NCI-H748 (cell line): ENCODE data around the gene ETV3L.
A peak's percentile ranks its signal among the peaks of the same experiment; 100 is the strongest.

ENCODE experiments used
- DNase-seq: peaks from one replicate; lab custom pipeline; 2025; ENCODE audit not compliant: unreplicated experiment; lab: John Stamatoyannopoulos, UW

ETV3L gene

DNA sequence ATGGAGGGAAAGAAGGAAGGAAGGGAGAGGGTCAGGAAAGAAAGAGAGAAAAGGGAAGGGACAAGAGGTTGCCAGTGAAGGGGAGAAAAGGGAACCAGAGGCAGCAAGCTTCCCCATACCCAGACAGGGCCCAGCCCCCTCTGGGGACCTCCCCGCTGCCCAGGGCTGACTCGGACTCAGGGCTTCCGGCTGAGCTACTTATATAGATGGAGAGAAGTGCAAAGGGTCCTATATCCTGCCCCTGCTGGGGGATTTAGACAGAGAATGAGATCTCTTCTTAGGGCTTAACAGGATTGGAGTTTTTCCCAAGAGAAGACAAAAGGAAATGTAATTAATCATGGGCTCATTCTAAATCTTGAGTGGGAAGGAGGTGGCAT is at the start of gene ETV3L:
ETV3L (minus strand) TSS at position 176 of the 377 bp plus-strand sequence. CDS start 285 bp downstream, outside the sequence.
- DNase-seq, result no peak

DNA sequence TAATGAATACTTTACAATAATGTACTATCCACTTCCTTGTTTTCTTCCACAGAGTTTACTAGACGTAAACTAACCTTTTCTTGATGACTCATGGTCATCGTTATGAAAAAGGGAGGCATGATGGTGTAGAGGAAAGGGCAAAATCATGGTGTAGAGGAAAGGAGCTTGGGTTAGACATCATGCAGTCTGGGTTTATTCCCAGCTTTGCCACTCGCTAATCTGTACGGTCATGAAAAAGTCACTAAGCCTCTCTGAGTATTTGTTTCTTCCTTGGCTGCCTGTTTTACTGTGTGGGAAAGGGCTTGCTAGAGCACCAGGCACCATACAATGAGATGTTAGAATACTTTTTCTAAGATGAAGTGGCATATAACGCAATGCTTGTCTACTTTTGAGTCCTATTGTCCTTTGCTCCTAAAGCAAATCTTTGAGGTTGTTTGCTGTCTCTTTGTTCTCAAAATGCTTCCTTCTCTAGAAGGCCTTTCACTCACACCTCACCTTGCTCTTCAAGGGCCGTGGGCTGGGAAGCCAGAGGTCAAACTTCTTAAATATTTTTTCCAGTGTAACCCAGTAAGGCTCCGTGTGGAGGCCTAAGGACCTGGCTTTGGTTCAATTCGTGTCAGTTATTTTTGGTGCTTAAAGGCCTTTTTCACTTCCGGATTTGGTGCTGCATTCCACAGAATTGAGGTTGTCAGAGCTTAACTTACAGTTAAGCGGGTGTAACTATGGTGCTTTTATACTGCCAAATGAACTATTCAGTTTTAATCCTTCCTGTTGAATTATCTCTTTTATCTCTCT is 48.5 kb upstream of the ETV3L start:
- no peak for DNase-seq

DNA sequence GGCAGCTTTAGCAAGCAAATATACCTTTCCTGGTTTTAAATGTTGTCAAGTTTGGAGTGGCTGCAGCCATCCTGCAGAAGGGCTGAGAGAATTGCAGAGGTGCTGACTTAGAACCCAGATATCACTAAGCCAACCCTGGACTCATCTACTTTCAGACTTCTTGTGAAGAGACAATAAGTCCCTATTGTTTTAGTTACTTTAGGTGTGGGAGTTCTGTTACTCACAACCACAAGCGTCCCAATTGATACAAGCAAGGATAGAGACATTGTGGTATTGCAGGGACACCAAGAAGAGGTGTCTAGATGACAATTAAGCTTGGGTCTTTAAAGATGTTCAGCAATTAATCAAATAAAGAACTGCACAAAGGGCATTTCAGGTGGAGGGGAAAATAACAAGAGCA is 47.4 kb upstream of the ETV3L start:
- DNase-seq, result no peak

DNA sequence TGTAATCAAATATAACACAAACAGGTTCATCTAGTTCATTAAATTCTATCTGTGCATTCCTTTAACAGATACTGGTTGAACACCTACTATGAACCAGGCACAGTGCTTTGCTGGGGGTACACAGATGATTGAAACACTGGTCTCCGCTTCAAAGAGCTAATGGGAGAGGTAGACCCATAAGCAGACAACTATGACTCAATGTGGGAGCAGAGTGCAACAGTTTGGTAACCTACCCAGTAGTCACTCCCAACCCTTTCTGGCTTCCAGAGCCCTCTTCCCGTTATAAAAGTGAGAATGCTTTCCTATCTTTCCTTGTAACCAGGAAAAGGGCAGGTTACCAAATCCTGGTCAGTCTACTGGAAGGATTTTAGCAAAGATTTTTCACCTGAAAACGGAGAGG is 46.6 kb upstream of the ETV3L start:
- no peak for DNase-seq

DNA sequence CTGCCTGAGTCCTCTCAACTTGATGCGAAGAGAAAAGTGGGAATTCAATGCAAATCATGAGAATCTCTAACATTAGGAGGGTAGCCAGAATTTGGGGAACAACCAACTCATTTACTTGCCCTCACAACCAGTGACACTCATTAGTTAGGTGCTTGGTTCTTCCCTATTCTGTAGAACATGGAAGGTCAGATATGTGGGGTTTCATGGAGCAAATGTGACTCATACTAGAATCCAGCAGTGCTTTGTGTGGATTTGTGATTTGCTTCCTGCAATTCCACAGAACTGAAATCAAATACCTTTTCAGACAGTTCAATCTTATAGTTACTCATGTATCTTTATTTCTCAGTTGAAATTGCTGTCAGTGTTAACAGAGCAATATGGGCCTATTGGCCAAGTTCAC is 45.5 kb upstream of the ETV3L start:
- DNase-seq, result no peak

DNA sequence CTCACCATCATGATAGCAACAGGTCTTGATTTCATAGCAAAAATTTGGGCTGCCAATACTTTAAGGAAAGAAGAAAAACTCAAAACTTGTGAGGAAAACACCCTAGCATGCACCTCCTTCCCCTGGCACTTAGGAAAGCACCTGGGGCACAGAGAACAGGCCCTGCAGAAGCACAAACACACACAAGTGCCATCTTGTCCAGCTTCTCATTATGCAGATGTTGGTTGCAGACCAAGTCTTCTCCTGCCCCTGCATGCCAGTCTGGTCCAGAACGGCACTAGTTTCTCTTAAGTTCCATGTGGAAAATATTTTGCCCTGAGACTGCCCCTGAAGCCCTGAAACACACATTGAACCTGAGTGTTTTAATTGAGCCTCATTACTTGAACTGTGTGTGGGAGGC is 44.9 kb upstream of the ETV3L start:
- DNase-seq, result no peak

DNA sequence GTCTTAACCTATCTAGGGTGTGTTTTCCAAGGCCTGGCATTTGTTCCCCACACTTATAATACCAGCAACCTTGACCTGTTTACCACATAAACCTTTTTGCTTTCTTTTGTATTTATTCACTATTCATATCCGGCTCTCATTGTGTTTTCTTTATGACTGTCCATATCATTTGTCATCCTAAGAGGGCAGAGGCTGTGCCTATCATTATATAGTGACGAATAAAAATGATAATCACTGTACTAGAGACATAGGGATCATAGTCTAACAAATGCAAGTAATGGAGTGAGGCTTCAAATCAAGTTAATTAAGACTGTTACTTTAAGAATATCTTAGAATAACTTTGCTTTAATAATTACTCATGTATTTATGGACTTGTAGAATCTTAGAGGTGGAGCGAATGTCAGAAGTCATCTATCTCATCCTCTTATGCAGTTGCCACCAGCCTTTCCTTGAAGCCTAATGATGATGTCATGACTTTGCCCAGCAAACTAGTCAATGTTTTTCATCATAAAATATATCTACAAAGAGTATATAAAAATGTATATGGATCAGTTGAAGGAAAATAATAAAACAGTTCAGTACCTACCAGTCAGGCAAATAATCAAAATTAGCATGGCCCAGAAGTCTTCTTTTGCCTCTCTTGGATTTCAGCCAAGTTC is 43.3 kb upstream of the ETV3L start:
- no peak for DNase-seq

DNA sequence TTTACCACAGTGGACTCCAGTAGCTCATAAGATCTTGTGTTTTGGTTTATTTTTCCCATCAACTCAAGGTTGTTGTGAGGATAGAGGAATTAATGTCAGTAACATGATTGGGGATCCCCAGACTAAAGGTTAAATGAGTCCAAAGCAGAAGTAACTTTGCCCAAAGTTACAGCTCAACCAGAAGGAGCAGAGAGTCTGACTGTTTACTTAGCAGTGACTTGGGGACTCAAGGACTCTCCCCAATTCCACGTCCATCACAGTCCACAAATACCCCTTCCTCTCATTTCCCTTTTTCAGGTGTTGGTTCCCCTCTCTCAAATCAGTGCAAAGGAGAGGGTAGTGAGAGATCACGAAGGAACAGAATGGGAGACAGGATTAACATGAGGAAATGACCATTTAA is 42.6 kb upstream of the ETV3L start:
- DNase-seq, result no peak

DNA sequence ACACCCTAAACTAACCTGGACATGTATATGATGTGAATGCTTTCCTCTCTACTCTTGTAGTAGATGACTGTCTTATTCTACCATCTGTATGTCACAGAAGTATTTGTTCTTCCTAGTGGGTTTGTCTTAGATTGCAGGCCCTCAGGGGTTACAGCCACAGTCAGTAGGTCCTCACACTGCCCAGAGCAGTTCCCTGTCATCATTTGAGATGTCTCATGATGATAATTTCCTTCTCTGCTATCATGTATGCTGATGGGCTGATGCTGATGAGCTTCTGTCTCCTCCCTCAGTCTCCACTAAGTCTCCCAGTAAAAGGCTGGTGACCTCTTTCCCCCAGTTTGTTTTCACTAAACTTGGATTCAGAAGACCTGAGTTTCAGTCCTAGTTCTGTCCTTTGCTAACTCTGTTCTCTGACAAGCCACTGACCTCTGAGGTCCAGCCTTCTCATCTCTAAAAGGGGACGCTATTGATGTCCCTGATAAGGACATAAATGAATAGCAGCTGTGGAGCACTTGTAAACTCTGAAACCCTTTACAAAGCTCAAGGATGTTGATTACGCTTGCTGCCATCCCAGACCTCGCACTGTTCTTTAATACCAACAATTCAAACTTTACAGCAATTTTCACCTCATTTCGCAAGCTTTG is 41.7 kb upstream of the ETV3L start:
- DNase-seq, result no peak

DNA sequence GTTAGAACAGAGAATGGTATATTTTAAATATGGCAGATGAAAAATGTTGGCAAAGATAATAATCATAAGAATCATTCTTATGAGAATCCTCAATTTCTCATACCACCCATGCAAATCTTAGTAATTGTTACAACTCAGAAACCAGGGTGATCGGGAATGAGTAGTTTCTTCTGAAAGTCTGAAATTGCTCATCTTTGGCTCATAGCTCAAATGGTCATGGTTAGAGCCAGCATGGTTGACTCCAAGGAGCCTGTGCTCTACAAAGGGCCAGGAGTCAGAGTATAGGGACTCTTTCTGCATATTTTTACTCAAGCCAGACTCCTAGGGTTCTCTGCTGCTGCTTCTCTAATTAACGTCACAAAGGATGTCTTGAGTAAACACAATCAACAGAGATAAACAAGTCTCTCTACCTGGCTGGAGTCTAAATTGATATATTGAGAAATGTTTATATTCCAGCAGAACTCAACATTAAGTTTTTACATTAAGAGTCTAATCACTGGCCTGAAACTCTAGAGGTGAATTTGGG is 40.5 kb upstream of the ETV3L start:
- no peak for DNase-seq

DNA sequence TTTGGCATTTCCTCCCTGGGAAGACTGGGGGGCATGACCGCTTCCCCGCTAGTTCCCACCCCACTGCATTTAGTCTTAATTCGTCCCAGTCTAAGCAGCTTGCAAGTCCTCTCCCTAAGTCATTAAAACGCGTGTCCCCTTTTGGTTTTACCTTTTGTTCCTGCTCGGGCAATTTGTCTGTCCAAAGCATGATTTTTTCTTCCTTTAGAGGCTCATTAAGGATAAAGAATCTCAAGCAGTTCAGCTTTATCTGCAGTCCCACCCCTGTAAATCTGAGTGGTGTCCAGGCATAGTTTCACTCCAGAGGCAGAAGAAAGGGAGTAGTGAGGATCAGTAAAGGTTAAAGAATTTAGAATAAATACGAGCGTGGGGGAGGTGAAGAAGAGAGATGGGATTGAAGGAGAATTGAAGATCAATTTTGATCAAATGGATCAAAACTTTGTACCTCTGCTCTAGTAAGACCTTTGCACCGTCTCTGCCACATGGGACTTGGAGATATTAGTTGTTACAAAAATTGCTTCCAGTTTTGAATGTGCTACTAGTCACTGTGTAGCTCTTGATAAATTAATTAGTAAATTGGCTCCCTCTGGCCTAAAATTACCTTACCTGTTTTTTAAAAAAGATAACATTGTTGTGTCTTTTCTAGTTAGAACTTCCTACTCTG is 39.6 kb upstream of the ETV3L start:
- DNase-seq, result no peak

DNA sequence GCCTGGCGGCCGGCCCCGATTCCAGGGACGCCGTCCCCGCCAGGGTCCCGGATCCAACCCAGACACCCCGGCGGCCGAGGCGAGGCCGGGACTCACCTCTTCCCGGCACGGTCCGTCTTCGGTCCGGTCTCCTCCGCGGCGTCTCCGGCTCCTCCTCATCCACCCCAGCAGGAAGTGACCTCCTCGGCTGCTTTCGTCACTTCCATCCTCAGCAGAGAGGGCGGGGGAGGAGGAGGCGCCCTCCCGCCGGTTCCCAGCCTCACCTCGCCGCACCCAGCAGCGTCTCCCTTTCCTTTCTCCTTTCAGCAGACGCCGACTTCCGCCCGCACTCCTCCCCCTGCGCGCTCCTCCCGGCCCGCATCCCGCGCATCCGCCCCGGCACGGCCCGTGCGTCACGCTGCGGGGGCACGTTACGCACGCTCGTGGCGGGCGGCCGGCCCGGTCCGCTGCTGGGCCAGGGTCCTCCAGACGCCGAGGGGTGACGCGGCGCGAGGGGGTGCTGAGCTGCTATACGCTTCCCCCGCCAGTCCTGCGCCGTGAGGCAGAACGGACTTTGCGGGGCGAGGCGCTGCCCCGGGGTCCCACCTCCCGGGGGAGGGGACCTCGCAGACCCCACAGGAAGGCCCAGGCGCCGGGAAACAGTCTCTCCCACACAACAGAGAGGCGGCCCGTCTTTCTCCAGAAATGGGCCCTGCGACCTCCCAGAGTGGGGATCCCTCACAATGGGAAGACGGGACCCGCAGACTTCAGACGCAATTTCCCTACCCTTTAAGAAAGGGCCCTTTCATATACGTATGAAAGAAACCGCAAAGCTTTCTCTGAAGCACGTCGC is 38.8 kb upstream of the ETV3L start, which contains the start of gene ETV3:
ETV3 (minus strand) TSS at position 176 of the 832 bp plus-strand sequence. CDS start 2,043 bp downstream, outside the sequence.
- DNase-seq, result peak; percentile 93

DNA sequence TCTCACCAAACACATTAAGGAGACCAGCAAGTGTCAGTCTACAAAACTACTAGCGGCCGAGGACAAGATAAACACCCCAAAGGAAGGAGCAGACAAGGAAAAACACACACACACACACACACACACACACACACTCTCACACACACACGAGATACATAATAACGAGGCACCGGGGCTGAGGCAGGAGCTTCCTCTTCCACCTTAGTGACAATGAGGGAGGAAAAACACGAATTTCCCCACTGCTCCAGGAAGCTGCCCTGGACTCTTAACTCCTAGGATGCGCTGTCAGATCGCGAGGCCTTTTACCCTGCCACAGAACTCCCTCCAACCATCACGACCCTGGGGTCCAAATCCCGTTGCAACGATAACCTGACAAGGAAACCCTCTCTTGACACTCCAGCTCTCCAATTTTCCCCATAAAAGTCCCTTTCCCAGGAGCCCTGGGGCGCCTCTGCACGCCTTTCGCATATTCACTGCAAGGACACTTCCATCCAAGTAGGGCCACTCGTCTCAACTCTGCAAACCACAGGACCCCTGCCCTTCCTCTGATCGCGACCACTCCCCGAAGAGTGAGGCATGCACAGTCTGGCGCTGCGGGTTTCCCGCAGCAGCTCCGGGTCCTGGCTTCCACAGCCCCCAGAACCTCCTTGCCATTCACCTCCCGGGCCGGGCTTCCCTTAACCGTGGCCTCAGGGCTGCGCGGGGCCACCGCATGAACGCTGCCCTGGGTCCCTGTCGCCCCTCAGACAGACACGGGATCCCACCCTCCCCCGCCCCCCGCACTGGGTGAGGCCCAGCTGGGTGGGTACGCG is 38.0 kb upstream of the ETV3L start:
- peak; percentile 46 for DNase-seq

DNA sequence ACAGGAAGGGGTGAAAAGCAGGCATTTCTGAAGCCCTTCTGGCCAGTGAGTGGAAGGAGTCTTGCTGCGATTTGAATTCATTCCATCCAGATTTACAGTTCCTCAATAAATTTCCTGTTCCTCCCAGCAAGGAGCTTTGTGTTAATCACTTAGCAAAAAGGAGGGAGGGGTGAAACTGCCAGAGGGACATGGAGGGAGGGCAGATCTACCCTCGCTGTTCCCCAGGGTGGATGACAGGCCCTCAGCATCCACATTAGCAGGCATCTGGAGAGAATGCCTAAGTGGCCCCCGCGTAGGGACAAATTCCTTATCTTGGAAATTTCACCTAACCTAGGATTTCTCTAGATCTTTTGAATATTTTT is 37.4 kb upstream of the ETV3L start:
- DNase-seq, result peak; percentile 18

DNA sequence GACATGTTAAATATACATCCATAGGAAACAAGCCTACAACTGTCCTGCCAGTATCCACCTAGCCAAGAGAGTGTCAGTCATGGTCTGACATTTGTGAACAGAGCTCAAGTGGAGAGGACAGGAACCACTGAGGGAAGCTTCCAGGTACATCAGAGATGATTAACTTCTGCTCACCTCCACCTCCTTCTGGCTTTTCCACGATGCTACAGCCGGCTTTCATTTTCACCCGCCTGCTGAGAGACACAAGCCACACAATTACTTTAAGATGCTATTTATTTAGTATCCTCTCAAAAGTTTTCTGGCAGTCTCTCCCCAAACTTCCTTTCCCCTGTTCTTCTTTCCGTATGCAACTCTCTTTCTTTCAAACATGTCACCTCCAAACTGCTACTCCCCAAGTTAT is 36.5 kb upstream of the ETV3L start:
- no peak for DNase-seq

DNA sequence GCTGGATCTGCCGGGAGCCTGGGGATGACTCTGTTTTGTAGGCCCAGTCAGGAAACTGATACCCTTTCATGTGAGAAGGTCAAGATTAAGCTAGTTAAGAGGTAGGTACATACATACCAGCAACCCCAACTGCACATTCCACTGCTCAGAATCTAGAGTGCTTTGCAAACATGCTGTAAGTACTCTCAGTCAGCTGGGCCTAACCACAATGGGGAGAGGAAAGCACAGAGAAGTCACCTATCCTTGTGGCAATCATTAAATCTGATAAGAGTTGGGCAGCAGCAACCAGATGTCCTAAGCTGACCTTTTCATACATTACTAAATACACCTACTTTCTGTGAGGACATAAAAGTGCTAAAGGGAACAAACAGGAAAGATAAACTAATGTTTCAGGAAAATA is 36.0 kb upstream of the ETV3L start:
- DNase-seq, result no peak

DNA sequence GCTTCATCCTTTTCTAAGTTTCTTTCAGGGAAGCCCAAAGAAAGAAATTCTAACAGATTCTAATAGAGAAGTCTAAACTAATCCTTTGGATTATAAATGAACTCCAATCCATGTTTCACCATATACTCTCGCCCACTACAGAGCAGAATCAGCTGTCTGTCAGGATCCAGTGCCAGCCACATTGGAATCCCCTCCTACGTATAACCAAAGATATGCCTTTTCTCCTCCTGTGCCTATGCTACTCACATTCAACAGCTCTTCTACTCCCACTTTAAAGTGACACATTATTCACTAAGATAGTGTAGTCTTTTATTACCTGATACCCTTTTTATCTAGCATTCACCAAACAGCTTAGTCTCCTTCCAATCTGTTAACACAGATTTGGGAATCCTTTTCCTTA is 35.5 kb upstream of the ETV3L start:
- DNase-seq, result no peak

DNA sequence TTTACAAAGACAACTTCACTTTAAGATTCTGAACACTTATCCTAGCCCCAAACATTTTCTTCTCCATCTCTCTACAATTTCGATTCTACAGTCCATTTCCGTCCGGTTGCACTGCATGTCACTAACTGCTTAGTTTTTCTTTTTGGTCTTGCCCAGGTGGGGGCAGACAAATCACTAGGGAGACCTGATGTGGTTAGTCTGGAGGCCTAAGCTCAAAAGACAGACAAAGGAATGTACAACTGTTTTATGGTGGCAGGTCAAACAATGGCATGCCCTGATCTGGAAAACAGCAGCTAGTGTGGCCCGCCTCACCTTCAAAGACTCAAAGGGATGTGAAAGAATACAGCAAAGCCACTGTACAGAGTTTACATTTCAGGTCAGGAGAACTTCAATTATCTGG is 34.8 kb upstream of the ETV3L start:
- DNase-seq, result no peak

DNA sequence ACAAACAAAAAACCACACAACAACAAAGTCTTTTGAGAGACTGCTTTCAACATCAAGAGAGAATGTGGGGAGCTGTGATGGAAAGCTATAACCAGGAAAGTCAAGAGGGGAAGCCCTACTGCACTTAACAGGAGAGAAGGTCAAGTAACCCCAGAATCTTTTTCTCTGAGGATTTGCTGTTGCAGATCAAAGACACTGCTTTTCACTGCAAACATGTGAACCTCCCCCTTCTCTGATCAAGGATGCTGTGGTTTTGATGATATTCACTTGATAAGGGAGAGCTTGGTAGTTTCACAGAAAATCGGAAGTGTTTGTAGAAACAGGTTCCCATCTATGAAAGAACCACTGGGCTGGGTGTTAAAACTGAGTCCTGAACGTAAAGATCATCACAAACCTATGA is 33.8 kb upstream of the ETV3L start:
- no peak for DNase-seq
